K562 (cell line): ENCODE data around the gene AP4E1.

Source experiments
- BCL6 ChIP-seq: fragments of 250-450 bp; sonication (Bioruptor Pico); IDR thresholded peaks from 2 replicates; pipeline ENCODE4 v1.4.0; 2020
- CREM ChIP-seq: IDR thresholded peaks from 2 replicates; pipeline ENCODE4 v1.6.1; 2014; ENCODE audit warnings: antibody characterized with exemption, low read depth
- EP300 ChIP-seq: IDR thresholded peaks from 2 replicates; pipeline ENCODE4 v1.6.1; 2012; ENCODE audit warnings: low read length, improper control_type of control experiment
- EZH2 ChIP-seq: IDR thresholded peaks from 2 replicates; pipeline ENCODE4 v1.6.1; 2012; ENCODE audit warnings: low read depth, mild to moderate bottlenecking, inconsistent platforms, low read length, borderline replicate concordance
- FIP1L1 ChIP-seq: fragments of 200-400 bp; formaldehyde crosslinking; IDR thresholded peaks from 2 replicates; pipeline ENCODE4 v1.6.1; 2018; ENCODE audit warnings: mild to moderate bottlenecking, low read depth, low read length; ENCODE audit not compliant: poor library complexity, severe bottlenecking
- MLLT1 ChIP-seq, 2 experiments: fragments of 450-650 bp; IDR thresholded peaks; 2 replicates each; pipeline ENCODE4 v1.6.1; 2016
- POLR2A ChIP-seq: fragments of 450-650 bp; conservative IDR thresholded peaks from 2 replicates; pipeline ENCODE4 v1.6.1; 2016
- SUPT5H ChIP-seq: fragments of 450-650 bp; IDR thresholded peaks from 2 replicates; pipeline ENCODE4 v1.6.1; 2016
- TAF1 ChIP-seq: IDR thresholded peaks from 2 replicates; pipeline ENCODE4 v1.6.1; 2011; ENCODE audit warnings: mild to moderate bottlenecking, low read length, moderate library complexity; ENCODE audit not compliant: insufficient read depth, control insufficient read depth, severe bottlenecking; ENCODE audit errors: extremely low read depth
- TFE3 ChIP-seq: fragments of 450-650 bp; formaldehyde crosslinking; IDR thresholded peaks from 2 replicates; pipeline ENCODE4 v1.4.0; 2020; ENCODE audit warnings: mild to moderate bottlenecking, mixed read lengths

GRCh38 chr15:51011212-51011611 lies 102.7 kb downstream of the AP4E1 start:
- TF ChIP-seq FIP1L1 (no peak), TAF1 (no peak), BCL6 (CRISPR knock-in tag) (no peak), EP300 (no peak), EZH2 (no peak), CREM (no peak), SUPT5H (no peak), POLR2A (no peak), MLLT1 (IDR thresholded peaks at IDR 0.05) (no peak), TFE3 (CRISPR knock-in tag) (no peak)
